Colonic mucosa (tissue), 4 donors: ENCODE measurements around the gene DAB1. TPM values are rescaled to one million over a fixed set of nuclear protein-coding genes. Genes with fewer than 3 reads are reported as not detected.
A peak's percentile ranks its signal among the peaks of the same experiment; 100 is the strongest.

ENCODE experiments used
- DNase-seq: peaks from one replicate; pipeline ENCODE4 v3.0.0-alpha.2; 2020
- H3K27ac ChIP-seq: fragments of 200-600 bp; one replicate; pipeline ENCODE4 v1.8.0; 2021
- H3K27me3 ChIP-seq: fragments of 200-600 bp; one replicate; pipeline ENCODE4 v1.8.0; 2021
- H3K36me3 ChIP-seq: fragments of 200-600 bp; one replicate; pipeline ENCODE4 v1.8.0; 2021
- H3K4me1 ChIP-seq: fragments of 200-600 bp; one replicate; pipeline ENCODE4 v1.8.0; 2021; ENCODE audit warnings: mild to moderate bottlenecking
- H3K4me3 ChIP-seq: fragments of 200-600 bp; one replicate; pipeline ENCODE4 v1.8.0; 2021
- H3K9ac ChIP-seq, 2 donors: one replicate each; pipeline ENCODE4 v1.7.0; 2013; ENCODE audit warnings: control low read depth in 2 of 2, low read depth in 2 of 2, low read length in 2 of 2
- H3K9me3 ChIP-seq: fragments of 200-600 bp; one replicate; pipeline ENCODE4 v1.8.0; 2021
- intact Hi-C: fragments of 100-400 bp; cut with DNase I; formaldehyde crosslinking; loops from one replicate; pipeline ENCODE4 v1.14.1; 2022
- total RNA-seq, 2 donors: library from RNA; stranded (reverse); fragmentation: NEBNext Ultra II Directional in 1 of 2; extraction: Animal tissue kit (Norgen Biotek cat#: 25700) in 1 of 2; gene quantifications; one replicate each; pipeline ENCODE4 v1.2.1, GENCODE V29; 2021
- TF ChIP-seq, protein P1 (sequence below): fragments of 200-600 bp; IDR thresholded peaks from one replicate; pipeline ENCODE4 v1.8.0; 2022; ENCODE audit warnings: antibody characterized with exemption, mild to moderate bottlenecking
- donor health status: healthy.
- donor health status: DM: no; HTN: no; CAD: no.
- donor health status: DM: no; HTN: no; CAD: no.

Gene DAB1
- under 1 TPM in 1 of 2 donors, not detected in 1; 0.42 TPM for total RNA-seq

- Histone ChIP-seq H3K9me3 (no peaks in the 10 kb centered on the region), H3K27me3 (peaks cover 34% of the 10 kb centered on the region), H3K36me3 (no peaks in the 10 kb centered on the region), H3K4me3 (peak within 1 kb of the TSS; percentile 11), H3K27ac (no peak within 1 kb of the TSS), H3K9ac (no peak within 1 kb of the TSS), H3K4me1 (no peaks in the 10 kb centered on the region)
- DNase-seq = no peak
- TF ChIP-seq, protein P1, sequence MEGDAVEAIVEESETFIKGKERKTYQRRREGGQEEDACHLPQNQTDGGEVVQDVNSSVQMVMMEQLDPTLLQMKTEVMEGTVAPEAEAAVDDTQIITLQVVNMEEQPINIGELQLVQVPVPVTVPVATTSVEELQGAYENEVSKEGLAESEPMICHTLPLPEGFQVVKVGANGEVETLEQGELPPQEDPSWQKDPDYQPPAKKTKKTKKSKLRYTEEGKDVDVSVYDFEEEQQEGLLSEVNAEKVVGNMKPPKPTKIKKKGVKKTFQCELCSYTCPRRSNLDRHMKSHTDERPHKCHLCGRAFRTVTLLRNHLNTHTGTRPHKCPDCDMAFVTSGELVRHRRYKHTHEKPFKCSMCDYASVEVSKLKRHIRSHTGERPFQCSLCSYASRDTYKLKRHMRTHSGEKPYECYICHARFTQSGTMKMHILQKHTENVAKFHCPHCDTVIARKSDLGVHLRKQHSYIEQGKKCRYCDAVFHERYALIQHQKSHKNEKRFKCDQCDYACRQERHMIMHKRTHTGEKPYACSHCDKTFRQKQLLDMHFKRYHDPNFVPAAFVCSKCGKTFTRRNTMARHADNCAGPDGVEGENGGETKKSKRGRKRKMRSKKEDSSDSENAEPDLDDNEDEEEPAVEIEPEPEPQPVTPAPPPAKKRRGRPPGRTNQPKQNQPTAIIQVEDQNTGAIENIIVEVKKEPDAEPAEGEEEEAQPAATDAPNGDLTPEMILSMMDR = no peak
- intact Hi-C loops = no loop called here
These were observed at the start of gene DAB1 for GRCh38 chr1:57423656-57424211. TSS of gene DAB1 (minus strand) at chr1:57424060. CDS start at chr1:57291030, 133,030 bp downstream.

- H3K4me3 ChIP-seq = no peak overlapping the region
These were observed 49.6 kb upstream of the DAB1 start for GRCh38 chr1:57473448-57473847.

DNA sequence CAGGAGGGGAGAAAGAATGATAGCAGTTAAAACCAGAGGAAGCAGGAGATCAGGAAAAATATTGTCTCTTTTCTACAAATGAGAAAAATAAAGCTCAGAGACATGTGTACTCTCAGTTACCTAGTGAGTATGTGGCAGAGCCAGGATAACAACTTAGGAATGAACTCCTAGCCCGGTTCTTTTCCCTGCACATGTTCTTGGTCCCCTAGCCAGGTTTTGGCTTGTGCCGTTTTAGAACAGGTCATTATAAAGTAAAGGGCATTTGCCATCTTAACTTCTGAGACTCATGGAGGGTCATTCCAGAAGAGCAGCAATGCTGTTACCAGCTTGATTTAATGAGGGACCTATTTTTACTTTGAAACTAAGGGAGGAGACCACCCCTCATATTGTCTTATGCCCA is 48.1 kb upstream of the DAB1 start:
- Histone ChIP-seq H3K9ac (no peak overlapping the region), H3K9me3 (no peaks in the 10 kb centered on the region), H3K4me1 (no peaks in the 10 kb centered on the region), H3K27ac (no peak overlapping the region), H3K4me3 (no peak overlapping the region), H3K27me3 (no peaks in the 10 kb centered on the region), H3K36me3 (no peaks in the 10 kb centered on the region)
- intact Hi-C loops = no loop called here
- TF ChIP-seq, protein P1 = no peak
- no peak for DNase-seq

More at GRCh38 chr1:57473448-57473847, 49.6 kb upstream of the DAB1 start:
- Histone ChIP-seq H3K4me1 (no peaks in the 10 kb centered on the region), H3K27me3 (no peaks in the 10 kb centered on the region), H3K27ac (no peak overlapping the region), H3K9ac (no peak overlapping the region), H3K36me3 (no peaks in the 10 kb centered on the region), H3K9me3 (no peaks in the 10 kb centered on the region)
- TF ChIP-seq, protein P1 = no peak
- DNase-seq = no peak
- intact Hi-C loops = no loop called here

- Histone ChIP-seq H3K36me3 (no peaks in the 10 kb centered on the region), H3K27me3 (no peaks in the 10 kb centered on the region), H3K27ac (no peak overlapping the region), H3K4me1 (no peaks in the 10 kb centered on the region), H3K9ac (no peak overlapping the region), H3K4me3 (no peak overlapping the region), H3K9me3 (no peaks in the 10 kb centered on the region)
- DNase-seq = no peak
- TF ChIP-seq, protein P1 = no peak
- intact Hi-C loops = no loop called here
These were observed 46.2 kb upstream of the DAB1 start for GRCh38 chr1:57470036-57470435.

DNA sequence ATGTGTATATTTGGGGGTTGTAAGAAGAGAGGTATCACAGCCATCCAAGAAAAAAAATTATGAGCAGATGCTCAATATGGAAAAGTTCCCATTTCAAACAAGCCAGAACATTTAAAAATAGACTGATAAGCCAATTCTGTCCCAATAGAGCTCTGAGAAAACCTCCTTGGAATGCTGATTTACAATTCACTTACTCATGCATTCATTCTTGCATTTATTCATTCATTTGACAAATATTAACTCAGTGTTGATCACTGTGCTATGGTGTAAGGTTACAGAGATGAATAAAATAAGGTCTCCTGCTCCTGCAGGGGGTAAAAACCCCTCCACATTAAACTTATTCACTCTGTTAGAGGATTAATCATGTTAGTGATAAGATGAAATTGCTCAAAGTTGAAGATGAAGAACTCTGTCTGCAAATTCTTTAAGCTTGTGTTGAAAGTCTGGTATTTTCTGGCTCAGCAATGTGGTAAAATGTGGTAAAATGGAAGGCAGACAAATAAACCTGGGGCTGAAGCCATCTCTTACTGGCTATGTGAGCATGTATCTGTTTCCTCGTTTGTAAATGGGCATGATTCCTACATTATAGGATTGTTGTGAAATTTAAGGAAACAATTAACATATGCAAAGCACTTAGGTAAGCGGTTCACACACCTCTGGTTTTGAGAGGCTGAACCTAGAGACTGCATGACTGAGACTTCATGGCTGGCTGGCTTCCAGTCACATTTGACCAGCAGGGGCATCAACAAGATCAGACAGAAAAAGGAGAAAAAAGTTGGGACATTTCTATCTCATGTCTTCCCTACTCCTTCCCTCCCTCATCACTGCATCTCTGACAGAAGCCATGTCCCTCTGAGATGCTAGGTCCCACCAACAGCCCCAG is 45.0 kb upstream of the DAB1 start:
- Histone ChIP-seq H3K27ac (no peak overlapping the region), H3K4me3 (no peak overlapping the region), H3K4me1 (no peaks in the 10 kb centered on the region), H3K27me3 (no peaks in the 10 kb centered on the region), H3K9me3 (no peaks in the 10 kb centered on the region), H3K9ac (no peak overlapping the region), H3K36me3 (no peaks in the 10 kb centered on the region)
- no peak for DNase-seq
- intact Hi-C loops = no loop called here
- TF ChIP-seq, protein P1 = no peak
